Muscle layer of duodenum (tissue), 2 donors: ENCODE data around the gene REEP1.
A peak's percentile ranks its signal among the peaks of the same experiment; 100 is the strongest.

Experiments used
- H3K27ac ChIP-seq: one replicate; pipeline ENCODE4 v1.7.0; 2013; ENCODE audit warnings: mild to moderate bottlenecking, low read length
- H3K27me3 ChIP-seq: one replicate; pipeline ENCODE4 v1.7.0; 2013; ENCODE audit warnings: low read depth, mild to moderate bottlenecking, control low read depth, low read length
- H3K36me3 ChIP-seq, 2 donors: one replicate each; pipeline ENCODE4 v1.7.0; 2013; ENCODE audit warnings: low read length in 2 of 2, control low read depth in 1 of 2, mild to moderate bottlenecking in 1 of 2; ENCODE audit not compliant: insufficient read depth in 2 of 2, control insufficient read depth in 1 of 2
- H3K4me1 ChIP-seq, 2 donors: one replicate each; pipeline ENCODE4 v1.7.0; 2013; ENCODE audit warnings: low read length in 2 of 2, mild to moderate bottlenecking in 2 of 2, control low read depth in 1 of 2, moderate library complexity in 1 of 2; ENCODE audit not compliant: insufficient read depth in 2 of 2, control insufficient read depth in 1 of 2
- H3K4me3 ChIP-seq, 2 donors: one replicate each; pipeline ENCODE4 v1.7.0; 2013; ENCODE audit warnings: low read length in 2 of 2, low read depth in 1 of 2, mild to moderate bottlenecking in 1 of 2
- H3K9me3 ChIP-seq, 2 donors: one replicate each; pipeline ENCODE4 v1.7.0; 2013; ENCODE audit warnings: low read length in 2 of 2, control low read depth in 1 of 2, mild to moderate bottlenecking in 1 of 2; ENCODE audit not compliant: control insufficient read depth in 1 of 2
- donor health status: healthy.

REEP1 gene

DNA sequence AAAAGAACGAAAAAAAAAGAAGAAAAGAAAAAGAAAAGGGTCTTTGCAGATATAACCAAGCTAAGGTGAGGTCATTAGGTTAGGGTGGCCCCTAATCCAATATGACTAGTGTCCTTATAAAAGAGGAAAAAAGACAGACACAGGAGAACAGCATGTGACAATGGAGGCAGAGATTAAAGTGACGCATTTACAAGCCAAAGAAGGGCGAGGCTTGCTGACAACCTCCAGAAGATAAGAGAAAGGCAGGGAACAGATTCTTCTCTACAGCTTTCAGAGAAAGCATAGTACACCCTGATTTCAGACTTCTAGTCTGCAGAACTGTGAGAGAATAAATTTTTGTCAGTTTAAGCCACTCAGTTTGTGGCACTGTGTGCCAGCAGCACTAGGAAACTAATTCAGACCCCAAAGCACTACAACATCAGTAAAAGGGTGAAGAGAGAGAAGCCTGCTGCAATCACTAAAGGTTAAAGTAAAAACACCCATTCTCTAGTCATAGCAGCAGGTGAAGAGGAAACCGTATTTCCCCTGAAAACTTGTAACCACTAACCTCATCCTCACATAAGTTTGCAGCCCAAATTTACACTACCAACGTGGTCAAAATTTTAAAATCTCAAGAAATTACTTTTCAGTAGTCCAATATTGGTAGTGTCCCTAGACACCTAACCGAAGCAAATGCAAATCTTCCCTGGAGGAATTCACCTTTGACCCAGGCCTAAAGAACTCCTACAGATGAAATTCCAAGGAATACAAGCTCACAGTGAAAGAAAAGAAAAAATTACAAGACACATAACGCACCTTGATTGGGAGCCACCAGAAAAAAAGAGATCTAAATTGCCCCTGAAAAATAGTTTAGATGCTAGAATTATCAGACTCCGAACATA, 17.5 kb downstream of the REEP1 start:
- Histone ChIP-seq H3K4me3 (no peak overlapping the region), H3K36me3 (no peaks in the 10 kb centered on the region), H3K9me3 (no peaks in the 10 kb centered on the region), H3K27me3 (no peaks in the 10 kb centered on the region), H3K4me1 (no peaks in the 10 kb centered on the region), H3K27ac (no peak overlapping the region)

DNA sequence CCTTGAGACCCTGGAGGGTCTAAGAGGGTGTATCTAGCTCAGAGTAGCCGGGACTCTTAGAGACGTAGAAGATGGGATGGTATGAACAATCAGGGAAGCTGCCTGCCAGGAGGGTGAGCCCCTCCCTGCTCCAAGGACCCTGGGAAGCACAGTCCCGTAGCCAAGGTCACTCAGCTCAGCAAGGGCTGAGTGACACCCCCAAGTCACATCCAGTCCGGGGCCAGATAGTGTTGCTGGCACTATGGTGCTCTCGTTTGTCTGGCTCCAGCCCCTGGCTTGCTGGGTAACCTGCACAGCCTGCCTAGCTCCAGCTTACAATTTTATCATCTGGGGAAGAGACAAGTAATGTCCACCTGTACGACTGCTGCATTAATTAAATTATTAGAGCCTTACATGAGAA, 22.3 kb downstream of the REEP1 start:
- Histone ChIP-seq H3K9me3 (no peaks in the 10 kb centered on the region), H3K27me3 (no peaks in the 10 kb centered on the region), H3K4me1 (peaks cover 0 to 12% of the 10 kb centered on the region in 2 donors), H3K36me3 (no peaks in the 10 kb centered on the region), H3K27ac (no peak overlapping the region), H3K4me3 (no peak overlapping the region)

DNA sequence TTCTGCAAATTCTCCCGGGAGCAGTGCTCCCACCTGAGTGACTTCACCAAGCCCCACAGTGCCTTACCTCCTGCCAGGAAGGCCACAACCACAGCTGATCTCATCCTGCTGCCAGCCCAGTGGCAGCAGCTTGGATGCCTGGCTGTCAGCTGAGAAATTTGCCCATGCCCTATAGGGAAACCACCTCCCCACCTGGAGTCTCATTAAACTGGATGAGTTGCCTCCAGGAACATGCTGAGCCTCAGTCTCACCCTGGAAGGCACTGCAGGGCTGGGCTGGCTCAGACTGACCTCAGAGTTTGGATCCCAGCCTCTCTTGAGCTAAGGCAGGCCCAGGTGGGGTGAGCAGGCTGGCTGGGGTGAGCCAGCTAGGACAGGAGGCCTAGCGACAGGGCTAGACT, 23.3 kb downstream of the REEP1 start:
- Histone ChIP-seq H3K27me3 (no peaks in the 10 kb centered on the region), H3K36me3 (no peaks in the 10 kb centered on the region), H3K9me3 (no peaks in the 10 kb centered on the region), H3K4me3 (no peak overlapping the region), H3K27ac (no peak overlapping the region), H3K4me1 (peaks cover 0 to 12% of the 10 kb centered on the region in 2 donors)

DNA sequence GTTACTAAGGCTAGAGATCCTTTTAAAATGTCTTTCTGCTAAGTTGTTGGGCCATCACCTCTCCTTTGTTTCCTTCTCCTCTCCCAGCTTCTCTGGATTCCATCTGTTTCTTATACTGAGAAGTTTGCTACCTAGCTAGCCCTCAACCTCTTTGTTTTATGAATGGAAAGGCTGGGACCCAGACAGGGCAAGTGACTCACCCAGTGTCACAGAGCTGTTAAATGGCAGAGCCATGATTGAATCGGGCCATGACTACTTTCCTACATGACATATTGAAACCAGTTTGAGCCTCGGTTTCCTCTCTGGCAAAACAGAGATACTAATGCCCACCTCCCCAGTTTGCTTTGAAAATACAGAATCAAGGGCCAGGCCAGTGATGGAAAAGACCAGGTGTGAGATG, 24.1 kb downstream of the REEP1 start:
- H3K9me3 ChIP-seq = no peaks in the 10 kb centered on the region
- no peaks in the 10 kb centered on the region for H3K27me3 ChIP-seq
- H3K4me1 ChIP-seq = peaks cover 0 to 12% of the 10 kb centered on the region in 2 donors
- no peak overlapping the region for H3K27ac ChIP-seq
- H3K4me3 ChIP-seq = no peak overlapping the region
- H3K36me3 ChIP-seq = no peaks in the 10 kb centered on the region

DNA sequence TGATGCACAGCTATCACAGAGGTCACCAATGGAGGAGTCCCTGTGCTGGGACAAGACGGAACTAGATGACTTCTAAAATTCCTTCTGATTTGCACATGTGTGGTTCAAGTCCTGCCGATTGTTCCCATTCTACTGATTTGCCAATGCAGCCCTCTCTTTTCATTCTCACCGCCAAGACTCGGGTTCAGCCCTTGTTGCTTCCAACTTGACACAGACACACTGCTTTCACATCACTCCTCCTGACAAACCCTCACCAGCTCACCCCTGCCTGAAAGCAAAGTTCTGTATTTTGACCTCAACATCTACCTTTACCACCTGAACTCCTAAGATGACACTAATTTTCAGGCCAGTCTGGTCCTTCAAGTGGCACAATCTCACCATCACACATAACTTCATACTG, 25.5 kb downstream of the REEP1 start:
- no peak overlapping the region for H3K27ac ChIP-seq
- no peak overlapping the region for H3K4me3 ChIP-seq
- H3K36me3 ChIP-seq = no peaks in the 10 kb centered on the region
- no peaks in the 10 kb centered on the region for H3K9me3 ChIP-seq
- H3K4me1 ChIP-seq = peaks cover 0 to 12% of the 10 kb centered on the region in 2 donors
- no peaks in the 10 kb centered on the region for H3K27me3 ChIP-seq

DNA sequence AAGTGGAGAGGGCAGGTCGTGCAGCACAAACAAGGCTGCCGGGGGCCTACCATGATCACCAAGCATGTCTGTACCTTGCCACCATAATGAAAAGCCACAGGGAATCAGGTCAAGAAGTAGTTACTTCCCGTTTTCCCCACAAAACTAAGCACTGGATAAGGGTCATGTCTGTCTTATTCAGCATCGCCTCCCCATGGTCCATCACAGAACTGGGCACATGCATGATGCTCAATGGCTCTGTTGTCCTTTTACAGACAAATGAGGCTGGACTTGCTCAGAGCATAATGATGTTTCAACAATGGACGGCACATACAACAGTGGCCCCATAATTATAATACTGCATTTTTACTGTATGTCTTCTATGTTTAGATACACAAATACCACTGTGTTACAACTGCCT, 27.5 kb downstream of the REEP1 start:
- no peaks in the 10 kb centered on the region for H3K27me3 ChIP-seq
- no peaks in the 10 kb centered on the region for H3K36me3 ChIP-seq
- no peak overlapping the region for H3K27ac ChIP-seq
- H3K9me3 ChIP-seq = no peaks in the 10 kb centered on the region
- peaks cover 0 to 26% of the 10 kb centered on the region in 2 donors for H3K4me1 ChIP-seq
- H3K4me3 ChIP-seq = no peak overlapping the region

DNA sequence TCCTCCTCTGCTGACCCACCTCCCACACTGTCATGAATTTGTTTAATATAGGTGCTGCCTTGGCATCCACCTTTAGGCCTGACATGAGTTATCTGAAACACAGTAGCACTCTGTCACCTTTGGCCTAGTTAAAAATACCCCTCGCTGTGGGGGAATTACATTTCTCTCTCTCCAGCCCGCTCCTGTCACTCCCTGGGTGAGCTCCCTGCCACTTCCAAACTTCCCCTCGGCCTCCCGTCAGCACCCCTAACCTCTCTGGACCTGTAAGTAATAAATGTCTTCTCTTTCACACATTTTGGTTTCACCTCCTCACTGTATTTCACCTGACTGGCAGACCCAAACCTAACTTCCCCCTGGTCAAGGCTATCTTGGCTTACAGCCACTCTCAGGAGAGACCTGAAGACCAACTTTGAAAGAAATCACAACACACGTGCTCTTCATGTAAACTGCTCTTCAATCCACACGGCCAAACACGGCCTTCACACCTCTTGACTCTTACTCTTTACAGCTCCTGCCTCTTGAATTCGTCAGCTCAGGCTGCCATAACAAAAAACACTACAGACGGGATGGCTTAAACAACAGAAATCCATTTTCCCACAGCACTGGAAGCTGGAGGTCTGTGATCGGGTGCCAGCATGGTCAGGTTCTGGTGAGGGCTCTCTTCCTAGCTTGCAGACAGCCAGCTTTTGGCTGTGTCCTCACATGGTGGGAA, 28.3 kb downstream of the REEP1 start:
- Histone ChIP-seq H3K4me1 (peaks cover 0 to 21% of the 10 kb centered on the region in 2 donors), H3K27me3 (no peaks in the 10 kb centered on the region), H3K9me3 (no peaks in the 10 kb centered on the region), H3K36me3 (no peaks in the 10 kb centered on the region), H3K27ac (peak overlapping the region; percentile 24), H3K4me3 (no peak overlapping the region)

DNA sequence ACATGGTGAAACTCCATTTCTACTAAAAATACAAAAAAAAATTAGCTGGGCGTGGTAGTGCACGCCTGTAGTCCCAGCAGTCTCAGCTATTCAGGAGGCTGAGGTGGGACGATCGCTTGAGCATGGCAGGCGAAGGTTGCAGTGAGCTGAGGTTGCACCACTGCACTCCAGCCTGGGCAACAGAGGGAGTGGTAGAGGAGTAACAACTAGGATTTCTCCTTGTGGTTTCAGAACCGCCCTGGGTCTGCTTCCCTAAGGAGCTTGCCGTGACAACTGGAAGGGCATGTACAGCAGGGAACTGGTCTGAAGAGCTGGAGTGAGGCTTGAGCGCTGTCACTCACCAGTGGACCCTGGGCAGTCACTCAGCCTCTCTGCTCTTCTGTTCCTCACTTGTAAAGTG, 29.1 kb downstream of the REEP1 start:
- Histone ChIP-seq H3K9me3 (no peaks in the 10 kb centered on the region), H3K27ac (no peak overlapping the region)

DNA sequence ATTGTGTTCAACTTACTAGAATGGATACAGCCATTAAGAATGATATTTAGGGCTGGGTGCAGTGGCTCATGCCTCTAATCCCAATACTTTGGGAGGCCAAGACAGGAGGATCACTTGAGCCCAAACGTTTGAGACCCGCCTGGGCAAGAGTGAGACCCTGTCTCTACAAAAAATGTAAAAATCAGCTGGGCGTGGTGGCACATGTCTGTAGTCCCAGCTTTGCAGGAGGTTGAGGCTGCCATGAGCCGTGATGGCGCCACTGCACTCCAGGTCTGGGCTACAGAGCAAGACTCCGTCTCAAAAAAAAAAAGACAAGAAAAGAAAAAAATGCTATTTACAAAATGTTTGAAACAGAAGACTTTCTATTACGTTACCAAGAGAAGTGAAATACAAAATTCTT, 30.0 kb downstream of the REEP1 start:
- Histone ChIP-seq H3K36me3 (no peaks in the 10 kb centered on the region), H3K4me1 (peaks cover 0 to 21% of the 10 kb centered on the region in 2 donors), H3K27ac (no peak overlapping the region), H3K9me3 (no peaks in the 10 kb centered on the region), H3K27me3 (no peaks in the 10 kb centered on the region), H3K4me3 (no peak overlapping the region)

More for the DNA sequence above, 29.1 kb downstream of the REEP1 start:
- no peak overlapping the region for H3K4me3 ChIP-seq
- no peaks in the 10 kb centered on the region for H3K27me3 ChIP-seq
- no peaks in the 10 kb centered on the region for H3K36me3 ChIP-seq
- peaks cover 0 to 15% of the 10 kb centered on the region in 2 donors for H3K4me1 ChIP-seq

DNA sequence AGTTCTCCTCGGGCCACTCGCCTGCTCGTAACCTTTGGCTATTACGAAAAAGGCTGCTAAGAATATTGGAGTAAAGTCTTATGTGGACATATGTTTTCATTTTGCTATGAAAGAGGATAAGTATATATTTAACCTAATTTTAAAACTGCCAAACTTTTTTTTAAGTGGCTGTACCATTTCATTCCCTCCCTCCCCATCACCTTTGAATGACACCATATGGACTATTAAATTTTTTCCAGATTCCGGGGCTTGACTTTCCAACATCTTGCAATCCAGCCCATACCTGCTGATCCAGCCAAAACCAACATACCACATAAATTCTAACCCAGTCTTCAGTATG, 31.5 kb downstream of the REEP1 start:
- Histone ChIP-seq H3K9me3 (no peaks in the 10 kb centered on the region), H3K36me3 (no peaks in the 10 kb centered on the region), H3K27me3 (no peaks in the 10 kb centered on the region), H3K27ac (no peak overlapping the region), H3K4me3 (no peak overlapping the region), H3K4me1 (peaks cover 3 to 30% of the 10 kb centered on the region in 2 donors)

DNA sequence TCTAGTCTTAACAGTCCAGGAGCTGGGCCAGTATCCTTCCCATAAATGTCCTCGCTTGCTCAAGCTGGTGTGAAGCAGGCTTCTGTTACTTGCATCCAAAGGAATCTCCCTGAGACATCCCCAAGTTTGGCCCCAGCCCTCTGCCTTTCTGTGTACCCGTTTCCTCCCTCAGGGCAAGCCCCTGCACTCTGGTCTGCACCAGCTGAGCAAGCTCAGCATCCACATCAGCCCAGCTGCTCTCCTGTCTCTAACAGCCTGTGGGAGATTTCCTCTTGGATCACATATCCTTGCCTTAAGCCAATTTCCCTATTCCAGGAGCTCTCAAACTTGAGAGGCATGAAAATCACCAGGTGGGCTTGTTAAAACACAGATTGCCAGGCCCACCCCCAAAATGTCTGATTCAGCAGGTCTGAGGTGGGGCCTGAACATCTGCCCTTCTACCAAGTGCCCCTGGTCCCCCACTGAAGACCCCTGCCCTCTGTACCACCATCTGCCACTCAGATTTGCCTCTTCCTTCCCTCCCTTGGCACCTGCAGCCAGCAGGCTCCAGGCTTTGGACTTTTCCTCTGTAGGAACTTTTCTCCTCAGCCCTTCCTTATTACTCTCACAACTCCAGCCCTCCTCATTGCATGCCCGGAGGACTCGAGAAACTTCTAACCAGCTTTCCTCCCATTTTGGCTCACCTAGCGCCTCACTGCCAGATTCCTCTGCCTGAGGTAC, 32.1 kb downstream of the REEP1 start:
- Histone ChIP-seq H3K36me3 (no peaks in the 10 kb centered on the region), H3K9me3 (no peaks in the 10 kb centered on the region), H3K4me1 (peaks cover 3 to 34% of the 10 kb centered on the region in 2 donors), H3K27ac (no peak overlapping the region), H3K27me3 (no peaks in the 10 kb centered on the region), H3K4me3 (no peak overlapping the region)
